ENCODE data around the gene VPS18. TPM values are rescaled to one million over a fixed set of nuclear protein-coding genes. Genes with fewer than 3 reads are reported as not detected.

Gene VPS18
- total RNA-seq, 3 donors from 2014 or later: 15.9 to 16.7 (median 16.4) TPM

DNA sequence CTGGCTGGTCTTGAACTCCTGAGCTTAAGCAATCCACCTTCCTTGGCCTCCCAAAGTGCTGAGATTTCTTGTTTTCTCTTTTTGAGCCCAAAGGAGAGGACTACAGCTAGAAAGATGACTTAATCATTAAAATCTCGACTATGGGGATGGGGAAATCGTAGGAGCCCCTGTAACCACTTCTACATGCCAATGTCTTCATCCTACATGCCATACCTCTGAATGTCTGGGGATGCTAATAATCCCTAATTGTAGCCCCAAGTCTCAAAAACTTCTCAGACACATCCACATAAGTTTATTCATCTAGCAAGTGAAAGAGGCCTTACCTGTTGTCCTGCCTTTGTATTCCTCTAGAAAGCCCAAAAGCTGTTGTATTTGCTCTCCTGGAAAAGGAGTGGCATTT, 16.6 kb upstream of the VPS18 start:
- ATAC-seq: no peak
- DNase-seq: no peak
- no peaks in the 10 kb centered on the region for H3K9me3 Mint-ChIP-seq
- H3K4me3 Mint-ChIP-seq: no peak overlapping the region
- H3K27me3 Mint-ChIP-seq (ENCODE audit: low read depth): peaks cover 4% of the 10 kb centered on the region
- peaks cover 11% of the 10 kb centered on the region for H3K4me1 Mint-ChIP-seq (ENCODE audit: low read depth)
- H3K36me3 Mint-ChIP-seq (ENCODE audit: insufficient read depth): no peaks in the 10 kb centered on the region

DNA sequence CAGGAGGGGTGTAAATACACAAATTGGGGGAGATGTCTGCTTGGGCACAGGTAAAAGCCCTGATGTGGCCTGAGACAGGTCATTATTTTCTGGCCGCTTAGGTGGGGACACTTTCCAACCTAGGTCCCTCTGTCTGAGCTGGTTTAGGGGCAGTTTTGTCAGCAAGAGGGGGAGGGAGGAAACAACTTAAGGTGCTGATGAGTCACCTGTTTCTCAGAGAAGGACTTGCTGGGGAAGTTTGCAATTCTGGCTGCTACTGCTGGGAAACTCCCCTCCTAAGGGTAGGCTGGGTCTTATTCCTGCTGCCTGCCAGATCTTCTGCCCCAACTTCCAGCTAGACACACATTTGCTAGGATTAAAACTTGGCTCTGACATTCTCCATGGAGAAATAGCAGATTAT, 15.5 kb upstream of the VPS18 start:
- no peak overlapping the region for H3K4me3 Mint-ChIP-seq
- peak; percentile 89 to 90 for ATAC-seq
- no peak for DNase-seq

DNA sequence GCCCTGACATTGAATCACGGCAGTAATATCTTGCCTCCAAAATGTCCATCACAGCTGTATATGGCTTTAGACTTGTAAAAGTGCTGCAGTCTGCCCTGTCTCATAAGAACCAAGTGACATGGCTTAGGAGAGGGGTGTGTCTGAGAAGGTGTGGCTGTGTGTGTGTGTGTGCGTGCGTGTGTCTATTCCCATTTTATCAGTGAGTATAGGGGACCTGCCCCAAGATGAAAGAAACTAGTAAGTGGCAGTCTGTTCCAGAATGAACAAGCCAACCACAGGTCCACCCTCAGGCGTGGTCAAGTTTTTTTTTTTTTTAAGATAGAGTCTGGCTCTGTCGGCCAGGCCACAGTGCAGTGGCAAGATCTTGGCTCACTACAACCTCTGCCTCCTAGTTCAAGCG, 14.6 kb upstream of the VPS18 start:
- Mint-ChIP-seq H3K36me3 (ENCODE audit: insufficient read depth) (no peaks in the 10 kb centered on the region), H3K9me3 (no peaks in the 10 kb centered on the region), H3K4me3 (no peak overlapping the region), H3K27me3 (ENCODE audit: low read depth) (peaks cover 2% of the 10 kb centered on the region), H3K4me1 (ENCODE audit: low read depth) (peaks cover 8% of the 10 kb centered on the region)
- no peak for ATAC-seq
- DNase-seq: no peak

More for the DNA sequence above, 15.5 kb upstream of the VPS18 start:
- Mint-ChIP-seq H3K27me3 (ENCODE audit: low read depth) (peaks cover 2% of the 10 kb centered on the region), H3K4me1 (ENCODE audit: low read depth) (peaks cover 7% of the 10 kb centered on the region), H3K9me3 (no peaks in the 10 kb centered on the region), H3K36me3 (ENCODE audit: insufficient read depth) (no peaks in the 10 kb centered on the region)

DNA sequence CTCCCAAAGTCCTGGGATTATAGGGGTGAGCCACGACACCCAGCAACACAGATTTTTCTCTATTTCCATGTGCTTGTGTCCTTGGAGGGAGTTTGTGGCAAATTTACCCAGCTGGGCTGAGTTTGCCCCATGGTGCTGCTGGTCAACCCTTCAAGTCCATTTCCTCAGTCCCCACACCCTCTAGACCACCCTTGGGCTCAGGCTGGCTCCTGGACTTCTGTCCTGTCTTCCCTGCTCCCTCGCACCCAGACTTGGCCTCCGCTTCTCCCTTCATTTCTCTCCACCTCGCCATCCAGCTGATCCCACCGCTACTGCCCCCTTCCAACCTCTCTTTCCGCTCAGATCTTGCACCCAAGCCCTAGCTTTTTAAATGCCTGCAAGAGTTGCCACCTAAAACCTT, 12.9 kb upstream of the VPS18 start:
- DNase-seq (no peak), ATAC-seq (no peak)
- Mint-ChIP-seq H3K9me3 (no peaks in the 10 kb centered on the region), H3K36me3 (ENCODE audit: insufficient read depth) (no peaks in the 10 kb centered on the region), H3K27me3 (ENCODE audit: low read depth) (peaks cover 2% of the 10 kb centered on the region), H3K4me1 (ENCODE audit: low read depth) (peaks cover 15% of the 10 kb centered on the region), H3K4me3 (no peak overlapping the region)

DNA sequence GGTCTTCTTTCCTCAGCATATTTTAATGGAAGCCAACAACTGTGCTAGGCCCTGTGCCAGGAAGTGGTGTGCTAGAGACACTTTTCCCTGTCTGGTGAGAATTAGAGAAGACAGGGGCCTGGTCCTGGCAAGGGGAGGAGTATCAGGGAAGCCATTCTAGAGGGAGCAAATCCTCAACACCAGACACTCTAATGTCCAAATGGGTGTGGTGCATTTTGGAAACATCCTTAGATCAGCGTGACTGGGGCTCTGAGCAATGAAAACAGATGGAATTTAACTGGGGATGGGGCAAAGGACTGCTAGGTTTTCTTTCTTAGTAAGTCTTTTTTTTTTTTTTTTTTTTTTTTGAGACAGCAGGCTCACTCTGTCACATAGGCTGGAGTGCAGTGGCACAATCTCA, 7.7 kb upstream of the VPS18 start:
- ATAC-seq (no peak), DNase-seq (no peak)
- H3K36me3 Mint-ChIP-seq (ENCODE audit: insufficient read depth): no peaks in the 10 kb centered on the region
- no peak overlapping the region for H3K4me3 Mint-ChIP-seq
- no peaks in the 10 kb centered on the region for H3K27me3 Mint-ChIP-seq (ENCODE audit: low read depth)
- no peaks in the 10 kb centered on the region for H3K9me3 Mint-ChIP-seq
- peaks cover 10% of the 10 kb centered on the region for H3K4me1 Mint-ChIP-seq (ENCODE audit: low read depth)

DNA sequence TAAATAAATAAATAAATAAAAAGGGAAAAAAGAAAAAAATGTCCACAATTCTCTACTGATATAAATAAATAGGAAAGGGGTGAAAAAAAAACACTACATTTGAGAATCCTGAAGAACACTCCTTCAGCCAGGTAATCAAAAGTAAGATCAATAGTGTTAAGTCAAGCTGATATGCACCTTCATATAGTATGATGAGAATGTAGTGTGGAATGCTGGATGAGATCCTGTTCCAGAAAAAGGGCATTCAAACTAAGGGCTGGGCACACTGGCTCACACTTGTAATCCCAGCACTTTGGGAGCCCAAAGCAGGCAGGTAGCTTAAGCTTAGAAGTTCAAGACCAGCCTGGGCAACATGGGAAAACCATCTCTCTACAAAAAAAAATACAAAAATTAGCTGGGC, 5.1 kb upstream of the VPS18 start:
- Mint-ChIP-seq H3K9me3 (no peaks in the 10 kb centered on the region), H3K27me3 (ENCODE audit: low read depth) (no peaks in the 10 kb centered on the region), H3K4me1 (ENCODE audit: low read depth) (peaks cover 21% of the 10 kb centered on the region), H3K4me3 (no peak overlapping the region), H3K36me3 (ENCODE audit: insufficient read depth) (no peaks in the 10 kb centered on the region)
- ATAC-seq: no peak
- no peak for DNase-seq

DNA sequence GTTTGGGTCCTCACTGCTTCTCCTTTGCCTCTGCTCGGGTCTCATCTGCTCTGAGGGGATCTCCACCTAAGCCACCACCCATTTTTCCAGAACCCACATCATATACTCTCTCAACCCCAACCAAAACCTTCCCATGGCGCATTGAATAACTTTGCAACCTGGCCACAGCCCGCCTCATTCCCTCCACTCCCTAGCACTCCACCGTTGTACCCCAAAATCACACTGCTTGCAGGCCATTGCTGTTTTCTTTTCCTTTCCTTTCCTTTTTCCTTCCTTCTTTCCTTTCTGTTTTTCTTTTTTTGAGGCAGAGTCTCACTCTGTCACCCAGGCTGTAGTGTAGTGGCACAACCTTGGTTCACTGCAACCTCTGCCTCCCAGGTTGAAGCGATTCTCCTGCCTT, 3.1 kb upstream of the VPS18 start:
- peaks cover 2% of the 10 kb centered on the region for H3K36me3 Mint-ChIP-seq (ENCODE audit: insufficient read depth)
- H3K4me1 Mint-ChIP-seq (ENCODE audit: low read depth): peaks cover 24% of the 10 kb centered on the region
- DNase-seq (no peak), ATAC-seq (no peak)
- no peaks in the 10 kb centered on the region for H3K9me3 Mint-ChIP-seq
- H3K4me3 Mint-ChIP-seq: no peak overlapping the region
- no peaks in the 10 kb centered on the region for H3K27me3 Mint-ChIP-seq (ENCODE audit: low read depth)

DNA sequence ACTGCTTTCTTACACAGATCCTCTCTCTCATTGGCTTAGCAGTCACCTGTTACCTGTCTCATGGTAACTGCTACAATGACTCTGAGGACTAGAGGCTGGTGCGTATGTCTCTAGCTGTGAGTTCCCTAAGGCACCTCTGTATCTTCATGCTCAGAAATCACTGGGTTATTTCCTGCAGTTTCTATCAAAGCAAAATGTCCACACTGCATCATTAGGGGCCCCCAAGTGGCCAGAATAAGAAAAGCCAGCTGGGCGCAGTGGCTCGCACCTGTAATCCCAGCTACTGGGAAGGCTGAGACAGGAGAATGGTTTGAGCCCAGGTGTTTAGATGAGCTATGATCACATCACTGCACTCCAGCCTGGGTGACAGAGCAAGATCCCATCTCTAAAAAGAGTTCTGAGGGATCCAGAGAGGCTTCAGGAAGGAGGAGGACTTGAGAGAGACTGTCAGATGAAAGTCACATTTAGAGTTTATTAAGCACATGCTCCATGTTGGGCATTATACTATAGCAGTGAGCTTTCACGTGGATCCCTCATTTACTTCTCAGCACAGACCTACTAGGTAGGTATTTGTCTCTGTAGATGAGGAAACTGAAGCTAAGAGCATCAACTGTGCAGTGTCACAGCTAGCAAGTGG, 2.3 kb upstream of the VPS18 start:
- DNase-seq: no peak
- H3K36me3 Mint-ChIP-seq (ENCODE audit: insufficient read depth): peaks cover 3% of the 10 kb centered on the region
- H3K9me3 Mint-ChIP-seq: no peaks in the 10 kb centered on the region
- no peak for ATAC-seq
- no peak overlapping the region for H3K4me3 Mint-ChIP-seq
- H3K4me1 Mint-ChIP-seq (ENCODE audit: low read depth): peaks cover 24% of the 10 kb centered on the region
- H3K27me3 Mint-ChIP-seq (ENCODE audit: low read depth): no peaks in the 10 kb centered on the region

DNA sequence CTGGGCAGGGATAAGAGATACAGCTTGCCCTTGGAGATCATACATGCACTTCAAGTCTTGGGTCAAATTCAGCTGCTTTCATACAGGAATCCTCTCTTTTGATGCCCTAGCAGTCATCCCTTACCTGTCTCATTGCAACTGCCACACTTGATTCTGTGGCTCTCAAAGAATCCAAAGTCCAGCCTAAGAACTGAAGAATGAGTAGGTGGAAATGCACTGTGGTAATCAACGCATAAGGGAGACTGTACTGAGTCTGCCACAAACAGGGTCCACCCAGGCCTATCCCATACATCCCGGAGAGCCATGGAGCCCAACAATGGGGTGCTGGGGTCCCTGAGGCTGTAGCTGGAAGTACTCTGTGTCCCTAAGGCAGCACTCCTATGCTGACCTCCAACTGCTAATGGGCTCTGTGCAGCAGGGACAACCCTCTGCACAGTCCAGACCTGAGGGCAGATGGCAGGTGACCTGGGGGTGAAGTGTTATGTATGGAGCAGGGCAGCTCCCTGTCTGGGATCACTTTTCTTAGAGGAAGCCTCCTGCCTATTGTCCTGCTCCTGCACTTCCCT, 1.7 kb upstream of the VPS18 start:
- Mint-ChIP-seq H3K9me3 (no peaks in the 10 kb centered on the region), H3K36me3 (ENCODE audit: insufficient read depth) (peaks cover 4% of the 10 kb centered on the region), H3K4me3 (no peak overlapping the region), H3K4me1 (ENCODE audit: low read depth) (peaks cover 24% of the 10 kb centered on the region), H3K27me3 (ENCODE audit: low read depth) (no peaks in the 10 kb centered on the region)
- DNase-seq (no peak), ATAC-seq (no peak)

DNA sequence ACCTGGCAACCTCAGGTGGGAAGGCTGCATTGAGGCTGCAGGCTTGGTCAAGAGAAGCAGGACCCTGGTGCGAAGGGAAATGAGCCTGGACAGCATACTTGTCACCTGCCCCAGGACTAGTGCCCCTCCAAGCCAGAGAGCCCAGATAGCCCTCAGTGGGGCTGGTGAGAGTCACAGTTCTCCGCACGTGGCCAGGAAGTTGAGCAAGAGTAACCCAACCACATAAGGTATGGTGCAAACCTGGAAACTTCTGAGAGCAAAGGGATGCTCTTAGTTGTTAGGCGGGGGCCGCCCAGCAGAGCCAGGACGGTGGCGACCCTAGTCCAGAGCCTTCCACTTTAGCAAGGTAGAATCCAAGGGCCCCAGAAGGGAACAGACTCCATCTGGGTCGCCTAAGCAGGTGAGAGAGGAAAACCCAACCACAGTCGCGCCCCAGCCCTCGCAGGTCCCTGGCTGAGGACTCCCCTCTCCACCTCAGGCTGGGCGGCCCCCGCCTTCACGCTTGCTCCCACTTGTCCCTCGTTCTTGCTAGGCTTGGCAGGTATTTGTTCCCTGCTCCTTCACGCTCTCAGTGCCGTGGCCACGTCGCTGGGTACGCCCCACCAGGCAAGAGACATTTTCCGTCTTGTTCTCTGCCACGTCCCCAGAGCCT, 1.1 kb upstream of the VPS18 start:
- H3K36me3 Mint-ChIP-seq (ENCODE audit: insufficient read depth): peaks cover 7% of the 10 kb centered on the region
- H3K9me3 Mint-ChIP-seq: no peaks in the 10 kb centered on the region
- H3K4me1 Mint-ChIP-seq (ENCODE audit: low read depth): peaks cover 24% of the 10 kb centered on the region
- H3K4me3 Mint-ChIP-seq: no peak overlapping the region
- DNase-seq (no peak), ATAC-seq (no peak)
- no peaks in the 10 kb centered on the region for H3K27me3 Mint-ChIP-seq (ENCODE audit: low read depth)

DNA sequence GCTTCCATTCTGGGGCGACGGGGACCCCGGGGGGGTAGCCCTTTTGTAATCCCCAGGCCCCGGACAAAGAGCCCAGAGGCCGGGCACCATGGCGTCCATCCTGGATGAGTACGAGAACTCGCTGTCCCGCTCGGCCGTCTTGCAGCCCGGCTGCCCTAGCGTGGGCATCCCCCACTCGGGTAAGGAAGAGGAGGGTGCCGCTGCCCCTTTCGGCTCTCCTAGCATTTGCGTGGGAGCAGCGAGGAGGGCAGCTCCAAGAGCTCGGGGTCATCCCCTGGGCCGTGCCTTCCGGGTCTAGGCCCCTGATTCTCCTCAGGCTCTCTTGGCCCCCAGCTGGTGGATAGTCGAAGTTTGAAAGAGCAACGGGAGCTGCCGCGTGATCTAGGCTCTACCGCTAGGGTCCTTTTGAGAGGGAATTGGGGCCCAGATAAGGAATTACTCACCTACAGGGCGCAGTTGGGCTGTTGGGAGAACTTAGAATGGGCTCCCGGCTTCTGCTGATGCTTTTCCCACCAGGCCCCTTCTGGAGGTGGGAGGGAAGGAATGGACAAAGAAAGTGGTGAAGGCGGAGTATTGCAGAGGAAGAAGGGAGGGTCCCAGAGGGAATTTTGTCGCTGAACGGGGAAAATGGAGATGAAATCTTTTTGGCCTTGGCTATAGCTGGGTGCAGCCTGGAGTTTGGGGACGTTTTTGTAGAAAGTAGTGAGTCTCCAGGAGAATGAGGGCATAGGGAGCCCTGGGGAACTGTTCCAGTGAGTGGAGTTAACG, 615 bp downstream of the VPS18 start:
- Mint-ChIP-seq H3K4me3 (peak overlapping the region; percentile 99), H3K27me3 (ENCODE audit: low read depth) (no peaks in the 10 kb centered on the region), H3K9me3 (no peaks in the 10 kb centered on the region), H3K4me1 (ENCODE audit: low read depth) (peaks cover 24% of the 10 kb centered on the region), H3K36me3 (ENCODE audit: insufficient read depth) (peaks cover 10% of the 10 kb centered on the region)
- ATAC-seq (peak; percentile 72 to 73), DNase-seq (peak; percentile 41)

DNA sequence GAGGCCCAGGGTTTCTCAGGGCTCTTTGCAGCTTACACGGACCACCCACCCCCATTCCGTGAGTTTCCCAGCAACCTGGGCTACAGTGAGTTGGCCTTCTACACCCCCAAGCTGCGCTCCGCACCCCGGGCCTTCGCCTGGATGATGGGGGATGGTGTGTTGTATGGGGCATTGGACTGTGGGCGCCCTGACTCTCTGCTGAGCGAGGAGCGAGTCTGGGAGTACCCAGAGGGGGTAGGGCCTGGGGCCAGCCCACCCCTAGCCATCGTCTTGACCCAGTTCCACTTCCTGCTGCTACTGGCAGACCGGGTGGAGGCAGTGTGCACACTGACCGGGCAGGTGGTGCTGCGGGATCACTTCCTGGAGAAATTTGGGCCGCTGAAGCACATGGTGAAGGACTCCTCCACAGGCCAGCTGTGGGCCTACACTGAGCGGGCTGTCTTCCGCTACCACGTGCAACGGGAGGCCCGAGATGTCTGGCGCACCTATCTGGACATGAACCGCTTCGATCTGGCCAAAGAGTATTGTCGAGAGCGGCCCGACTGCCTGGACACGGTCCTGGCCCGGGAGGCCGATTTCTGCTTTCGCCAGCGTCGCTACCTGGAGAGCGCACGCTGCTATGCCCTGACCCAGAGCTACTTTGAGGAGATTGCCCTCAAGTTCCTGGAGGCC, 5.4 kb downstream of the VPS18 start:
- H3K4me1 Mint-ChIP-seq (ENCODE audit: low read depth): peaks cover 32% of the 10 kb centered on the region
- H3K27me3 Mint-ChIP-seq (ENCODE audit: low read depth): no peaks in the 10 kb centered on the region
- H3K36me3 Mint-ChIP-seq (ENCODE audit: insufficient read depth): peaks cover 25% of the 10 kb centered on the region
- no peaks in the 10 kb centered on the region for H3K9me3 Mint-ChIP-seq
- H3K4me3 Mint-ChIP-seq: no peak overlapping the region
- DNase-seq (no peak), ATAC-seq (no peak)

DNA sequence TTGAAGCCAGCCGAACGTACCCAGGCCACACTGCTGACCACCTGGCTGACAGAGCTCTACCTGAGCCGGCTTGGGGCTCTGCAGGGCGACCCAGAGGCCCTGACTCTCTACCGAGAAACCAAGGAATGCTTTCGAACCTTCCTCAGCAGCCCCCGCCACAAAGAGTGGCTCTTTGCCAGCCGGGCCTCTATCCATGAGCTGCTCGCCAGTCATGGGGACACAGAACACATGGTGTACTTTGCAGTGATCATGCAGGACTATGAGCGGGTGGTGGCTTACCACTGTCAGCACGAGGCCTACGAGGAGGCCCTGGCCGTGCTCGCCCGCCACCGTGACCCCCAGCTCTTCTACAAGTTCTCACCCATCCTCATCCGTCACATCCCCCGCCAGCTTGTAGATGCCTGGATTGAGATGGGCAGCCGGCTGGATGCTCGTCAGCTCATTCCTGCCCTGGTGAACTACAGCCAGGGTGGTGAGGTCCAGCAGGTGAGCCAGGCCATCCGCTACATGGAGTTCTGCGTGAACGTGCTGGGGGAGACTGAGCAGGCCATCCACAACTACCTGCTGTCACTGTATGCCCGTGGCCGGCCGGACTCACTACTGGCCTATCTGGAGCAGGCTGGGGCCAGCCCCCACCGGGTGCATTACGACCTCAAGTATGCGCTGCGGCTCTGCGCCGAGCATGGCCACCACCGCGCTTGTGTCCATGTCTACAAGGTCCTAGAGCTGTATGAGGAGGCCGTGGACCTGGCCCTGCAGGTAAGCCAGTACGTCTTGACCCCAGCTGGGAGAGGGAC, 6.2 kb downstream of the VPS18 start:
- Mint-ChIP-seq H3K4me1 (ENCODE audit: low read depth) (peaks cover 29% of the 10 kb centered on the region), H3K27me3 (ENCODE audit: low read depth) (no peaks in the 10 kb centered on the region), H3K9me3 (no peaks in the 10 kb centered on the region), H3K36me3 (ENCODE audit: insufficient read depth) (peaks cover 25% of the 10 kb centered on the region), H3K4me3 (no peak overlapping the region)
- ATAC-seq (no peak), DNase-seq (no peak)

DNA sequence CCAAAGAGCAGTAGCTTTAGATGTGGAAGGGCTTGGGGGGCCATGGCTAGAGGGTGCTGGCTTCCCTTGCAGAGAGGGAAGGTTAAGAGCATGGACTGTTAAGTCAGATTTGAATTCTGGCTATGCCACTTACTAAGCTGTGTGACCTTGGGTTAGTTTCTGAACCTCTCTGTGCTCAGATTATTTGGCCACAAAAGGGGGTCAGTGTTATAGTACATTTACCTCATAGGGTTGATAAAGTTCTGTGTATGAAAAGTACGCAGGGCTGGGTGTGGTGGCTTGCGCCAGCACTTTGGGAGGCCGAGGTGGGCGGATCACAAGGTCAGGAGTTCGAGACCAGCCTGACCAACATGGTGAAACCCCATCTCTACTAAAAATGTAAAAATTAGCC, 6.8 kb downstream of the VPS18 start:
- ATAC-seq (no peak), DNase-seq (no peak)
- H3K9me3 Mint-ChIP-seq: no peaks in the 10 kb centered on the region
- H3K36me3 Mint-ChIP-seq (ENCODE audit: insufficient read depth): peaks cover 24% of the 10 kb centered on the region
- peaks cover 23% of the 10 kb centered on the region for H3K4me1 Mint-ChIP-seq (ENCODE audit: low read depth)
- H3K27me3 Mint-ChIP-seq (ENCODE audit: low read depth): no peaks in the 10 kb centered on the region
- H3K4me3 Mint-ChIP-seq: no peak overlapping the region

Measured in activated T-cell treated with anti-CD3 and anti-CD28 coated beads, Interleukin-2, amount 50 U/mL, for 4 hours (primary cell).